GM10266 (cell line): ENCODE measurements around the gene C1orf21.

Experiments
- DNase-seq: peaks from one replicate; pipeline ENCODE4 v3.0.0; 2012; ENCODE audit errors: extremely low spot score
- TF ChIP-seq, protein P1 (sequence below): IDR thresholded peaks from 2 replicates; pipeline ENCODE4 v1.5.1; 2012; ENCODE audit warnings: mild to moderate bottlenecking, low read depth; ENCODE audit not compliant: control insufficient read depth, insufficient read depth; ENCODE audit errors: missing control alignments

C1orf21 gene

DNA sequence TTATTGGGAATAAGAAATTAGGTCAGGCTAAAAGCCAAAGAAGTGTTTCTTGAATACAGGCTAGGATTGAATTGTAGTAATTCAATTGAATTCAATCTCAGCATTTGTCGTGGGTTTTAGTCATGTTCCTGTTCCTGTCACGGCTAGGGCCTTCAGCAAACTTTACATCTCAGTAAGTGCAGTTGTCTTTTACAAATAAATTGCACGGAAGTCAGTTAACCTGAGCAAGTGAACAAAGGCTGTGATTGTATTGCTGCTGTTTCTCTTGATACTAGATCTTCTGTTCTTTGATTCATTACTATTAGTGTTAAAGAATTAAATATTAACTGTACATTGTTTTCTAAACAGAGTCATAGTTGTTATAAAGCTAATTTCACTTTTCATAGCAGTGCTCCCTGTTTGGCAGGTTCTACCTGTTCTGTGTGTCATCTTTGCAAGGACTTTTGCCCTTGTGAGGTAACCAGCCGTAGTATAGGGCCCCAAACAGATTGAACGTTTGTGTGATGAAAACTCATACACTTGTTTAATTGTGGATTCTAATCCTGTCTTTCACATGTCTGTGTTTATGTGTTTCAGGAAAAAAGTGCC lies 203.4 kb downstream of the C1orf21 start:
- no peak for DNase-seq

DNA sequence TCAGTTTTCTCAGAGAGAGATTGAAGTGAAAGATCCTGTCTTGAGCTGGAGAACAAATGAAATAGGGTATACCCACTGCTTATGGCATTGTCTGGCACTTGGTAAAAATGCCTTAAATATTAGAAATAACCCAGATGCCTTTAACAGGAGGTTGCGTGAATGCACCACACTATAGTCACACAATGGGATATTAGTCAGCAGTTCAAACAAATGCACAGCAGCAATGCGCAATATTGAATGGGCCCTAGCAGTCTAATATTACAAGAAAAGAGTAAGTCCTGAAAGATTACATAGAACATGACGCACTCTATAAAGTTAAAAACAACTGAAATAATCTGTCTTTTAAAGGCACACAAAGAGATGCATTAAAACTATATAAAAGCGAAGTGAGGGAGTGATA lies 206.8 kb downstream of the C1orf21 start:
- TF ChIP-seq, protein P1, sequence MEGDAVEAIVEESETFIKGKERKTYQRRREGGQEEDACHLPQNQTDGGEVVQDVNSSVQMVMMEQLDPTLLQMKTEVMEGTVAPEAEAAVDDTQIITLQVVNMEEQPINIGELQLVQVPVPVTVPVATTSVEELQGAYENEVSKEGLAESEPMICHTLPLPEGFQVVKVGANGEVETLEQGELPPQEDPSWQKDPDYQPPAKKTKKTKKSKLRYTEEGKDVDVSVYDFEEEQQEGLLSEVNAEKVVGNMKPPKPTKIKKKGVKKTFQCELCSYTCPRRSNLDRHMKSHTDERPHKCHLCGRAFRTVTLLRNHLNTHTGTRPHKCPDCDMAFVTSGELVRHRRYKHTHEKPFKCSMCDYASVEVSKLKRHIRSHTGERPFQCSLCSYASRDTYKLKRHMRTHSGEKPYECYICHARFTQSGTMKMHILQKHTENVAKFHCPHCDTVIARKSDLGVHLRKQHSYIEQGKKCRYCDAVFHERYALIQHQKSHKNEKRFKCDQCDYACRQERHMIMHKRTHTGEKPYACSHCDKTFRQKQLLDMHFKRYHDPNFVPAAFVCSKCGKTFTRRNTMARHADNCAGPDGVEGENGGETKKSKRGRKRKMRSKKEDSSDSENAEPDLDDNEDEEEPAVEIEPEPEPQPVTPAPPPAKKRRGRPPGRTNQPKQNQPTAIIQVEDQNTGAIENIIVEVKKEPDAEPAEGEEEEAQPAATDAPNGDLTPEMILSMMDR, result no peak
- DNase-seq, result no peak

More for the DNA sequence above, 203.4 kb downstream of the C1orf21 start:
- TF ChIP-seq, protein P1, result no peak

DNA sequence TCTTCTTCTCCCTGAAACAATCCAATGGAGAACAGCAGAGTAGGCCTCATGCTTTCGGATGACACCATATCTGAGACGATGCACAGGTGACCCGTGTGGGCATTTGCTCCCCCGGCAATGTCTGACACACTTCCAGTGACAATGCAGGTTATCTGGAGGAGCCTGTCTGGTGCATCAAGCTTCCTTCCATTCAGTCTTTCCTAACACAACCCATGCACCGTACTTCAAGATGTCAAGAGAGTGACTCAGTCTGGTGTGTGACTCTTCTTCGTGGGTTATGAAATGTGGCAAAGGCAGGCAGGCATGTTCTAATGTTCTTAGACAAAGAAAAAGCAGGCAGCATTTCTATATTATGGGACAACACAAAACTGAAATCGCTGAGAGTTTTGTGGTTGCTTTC lies 208.8 kb downstream of the C1orf21 start:
- DNase-seq, result no peak
- TF ChIP-seq, protein P1, result no peak

DNA sequence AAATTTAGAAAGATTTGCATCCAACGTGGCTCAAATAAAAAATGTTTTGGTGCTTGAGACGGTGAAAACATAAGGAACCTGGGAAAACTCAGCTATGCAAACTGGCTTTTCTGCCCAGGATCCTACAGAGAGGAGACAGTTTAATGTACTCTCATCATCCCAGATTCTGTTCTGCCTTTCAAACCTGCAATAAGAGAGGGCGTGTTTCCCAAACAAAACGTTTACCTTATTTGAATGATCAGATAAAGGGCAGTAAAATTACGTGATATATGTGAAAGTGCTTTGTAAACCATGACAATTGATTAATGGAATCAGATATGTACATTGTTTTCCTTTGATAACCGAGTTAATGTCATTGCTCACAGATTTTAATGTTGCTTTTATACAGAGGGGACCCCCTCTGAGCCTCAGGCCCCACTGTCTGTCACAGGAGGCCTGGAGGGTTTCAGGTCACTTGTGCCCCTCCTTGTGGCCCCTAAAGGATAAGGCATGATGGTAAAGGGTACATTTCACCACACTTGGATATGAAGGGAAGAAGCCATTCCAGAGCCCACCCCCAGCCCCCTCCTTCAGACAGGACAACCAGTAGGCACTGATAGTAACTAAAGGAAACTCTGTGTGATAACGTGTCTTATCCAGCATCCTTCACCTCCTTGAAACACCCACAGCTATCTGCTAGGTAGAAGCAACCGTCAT lies 210.3 kb downstream of the C1orf21 start:
- TF ChIP-seq, protein P1, result no peak
- DNase-seq, result no peak

DNA sequence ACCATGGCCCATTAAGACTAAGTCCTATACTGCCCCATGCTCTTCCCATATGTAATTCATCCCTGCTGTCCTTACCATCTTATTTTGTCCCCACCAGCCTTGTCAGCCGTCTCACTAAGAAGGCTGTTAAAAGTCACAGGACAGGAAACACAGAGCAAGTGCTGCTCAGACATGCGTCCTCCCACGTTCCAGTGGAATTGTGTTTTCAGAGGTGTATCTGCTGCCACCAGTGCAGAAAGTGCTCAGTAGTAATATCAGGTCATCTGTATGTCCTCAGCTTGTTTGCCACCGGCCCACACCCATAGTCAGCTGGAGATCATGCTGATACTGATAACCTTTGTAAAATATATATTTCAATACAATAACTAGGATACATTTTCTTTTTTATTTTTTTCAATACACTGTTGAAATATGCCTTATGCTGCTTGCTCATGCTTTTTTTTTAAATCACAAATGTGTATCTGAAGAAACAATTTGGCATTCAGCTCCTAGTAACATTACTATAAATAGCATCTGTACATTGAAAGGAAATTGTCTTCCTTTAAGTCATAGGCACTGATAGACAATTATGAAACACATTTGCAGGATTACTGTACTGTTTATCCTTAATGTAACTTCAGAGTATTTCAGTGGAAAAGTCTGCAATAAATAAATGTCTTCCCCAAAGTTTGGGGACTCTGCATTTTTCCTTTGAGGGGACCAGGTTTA lies 211.0 kb downstream of the C1orf21 start:
- DNase-seq, result no peak
- TF ChIP-seq, protein P1, result no peak

DNA sequence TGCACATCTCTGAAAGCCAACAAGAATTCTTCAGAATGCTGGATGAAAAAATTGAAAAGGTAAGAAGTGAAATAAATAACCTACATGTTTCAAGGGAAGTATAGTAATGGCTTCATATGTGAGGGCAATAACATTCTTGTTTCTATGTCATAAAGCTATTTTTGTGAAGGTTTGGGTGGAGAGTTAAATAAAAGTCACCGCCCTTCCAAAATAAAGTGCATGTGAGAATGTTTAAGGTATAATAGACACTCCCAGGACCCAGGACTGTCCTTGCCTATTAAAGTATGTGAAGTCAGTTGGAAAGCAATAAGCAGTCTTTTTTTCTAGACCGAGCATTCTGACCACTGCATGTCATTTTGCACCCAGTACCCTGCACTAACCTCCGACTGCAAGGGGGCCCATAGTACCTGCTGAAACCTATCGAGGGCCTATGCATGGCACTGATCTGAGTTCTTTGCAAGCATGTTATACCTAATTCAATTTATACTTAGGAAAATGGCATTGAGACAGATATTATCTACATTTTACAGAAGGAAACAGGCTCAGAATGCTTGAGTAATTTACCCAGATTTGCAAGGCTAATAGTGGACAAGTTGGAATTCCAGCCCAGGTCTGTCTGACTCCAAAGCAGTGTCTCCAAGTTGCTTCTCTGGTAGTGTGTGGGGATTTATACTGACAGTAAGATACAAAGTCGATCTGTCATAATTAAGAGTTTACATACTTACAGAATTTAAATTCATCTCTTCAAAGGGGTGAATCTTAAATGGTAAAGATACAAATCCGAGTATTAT lies 211.8 kb downstream of the C1orf21 start:
- TF ChIP-seq, protein P1, result no peak
- no peak for DNase-seq
